ENCODE results near the gene KTN1.

The KTN1 gene

GRCh38 chr14:55579724-55580469 lies at the start of gene KTN1:
TSS of gene KTN1 (plus strand) at chr14:55580207. CDS start at chr14:55612049, 31,842 bp downstream.
- H3K36me3 ChIP-seq: peaks cover 11% of the 10 kb centered on the region
- H3K9me3 ChIP-seq (ENCODE audit: severe bottlenecking): no peaks in the 10 kb centered on the region
- peak within 1 kb of the TSS; percentile 94 for H3K27ac ChIP-seq
- no peaks in the 10 kb centered on the region for H3K27me3 ChIP-seq (ENCODE audit: insufficient read depth, low read depth, severe bottlenecking)
- no peak for TF ChIP-seq CTCF (IDR thresholded peaks at IDR 0.05; ENCODE audit: low read depth, low read length)
- H3K4me3 ChIP-seq (ENCODE audit: low read depth, low read length): peak within 1 kb of the TSS; percentile 98
- DNase-seq: peak; percentile 84

- no peak overlapping the region for H3K27ac ChIP-seq
- TF ChIP-seq CTCF (IDR thresholded peaks at IDR 0.05; ENCODE audit: low read depth, low read length): no peak
- H3K36me3 ChIP-seq: no peaks in the 10 kb centered on the region
- DNase-seq: no peak
- no peaks in the 10 kb centered on the region for H3K27me3 ChIP-seq (ENCODE audit: insufficient read depth, low read depth, severe bottlenecking)
- no peak overlapping the region for H3K4me3 ChIP-seq (ENCODE audit: low read depth, low read length)
- H3K9me3 ChIP-seq (ENCODE audit: severe bottlenecking): no peaks in the 10 kb centered on the region
Observed at GRCh38 chr14:55530464-55530863, 49.5 kb upstream of the KTN1 start.

- Histone ChIP-seq H3K27me3 (ENCODE audit: insufficient read depth, low read depth, severe bottlenecking) (no peaks in the 10 kb centered on the region), H3K4me3 (ENCODE audit: low read depth, low read length) (no peak overlapping the region), H3K36me3 (no peaks in the 10 kb centered on the region), H3K9me3 (ENCODE audit: severe bottlenecking) (peaks cover 4% of the 10 kb centered on the region), H3K27ac (no peak overlapping the region)
- TF ChIP-seq CTCF (IDR thresholded peaks at IDR 0.05; ENCODE audit: low read depth, low read length): peak; percentile 65
- DNase-seq: peak; percentile 81
Observed at GRCh38 chr14:55532645-55533344, 47.2 kb upstream of the KTN1 start.

GRCh38 chr14:55533960-55534359 lies 46.0 kb upstream of the KTN1 start:
- DNase-seq: no peak
- no peak for TF ChIP-seq CTCF (IDR thresholded peaks at IDR 0.05; ENCODE audit: low read depth, low read length)
- Histone ChIP-seq H3K27ac (no peak overlapping the region), H3K9me3 (ENCODE audit: severe bottlenecking) (peaks cover 4% of the 10 kb centered on the region), H3K36me3 (no peaks in the 10 kb centered on the region), H3K4me3 (ENCODE audit: low read depth, low read length) (no peak overlapping the region), H3K27me3 (ENCODE audit: insufficient read depth, low read depth, severe bottlenecking) (no peaks in the 10 kb centered on the region)

GRCh38 chr14:55535516-55536203 lies 44.3 kb upstream of the KTN1 start:
- H3K9me3 ChIP-seq (ENCODE audit: severe bottlenecking): peaks cover 4% of the 10 kb centered on the region
- H3K36me3 ChIP-seq: no peaks in the 10 kb centered on the region
- H3K27me3 ChIP-seq (ENCODE audit: insufficient read depth, low read depth, severe bottlenecking): no peaks in the 10 kb centered on the region
- no peak overlapping the region for H3K27ac ChIP-seq
- no peak for DNase-seq
- H3K4me3 ChIP-seq (ENCODE audit: low read depth, low read length): no peak overlapping the region
- TF ChIP-seq CTCF (IDR thresholded peaks at IDR 0.05; ENCODE audit: low read depth, low read length): no peak
